Measurements from ENCODE around the gene SCARB2. TPM values are rescaled to one million over a fixed set of nuclear protein-coding genes. Genes with fewer than 3 reads are reported as not detected.

Gene SCARB2
- total RNA-seq, 1 experiment from 2014 or later: 37.6 TPM

DNA sequence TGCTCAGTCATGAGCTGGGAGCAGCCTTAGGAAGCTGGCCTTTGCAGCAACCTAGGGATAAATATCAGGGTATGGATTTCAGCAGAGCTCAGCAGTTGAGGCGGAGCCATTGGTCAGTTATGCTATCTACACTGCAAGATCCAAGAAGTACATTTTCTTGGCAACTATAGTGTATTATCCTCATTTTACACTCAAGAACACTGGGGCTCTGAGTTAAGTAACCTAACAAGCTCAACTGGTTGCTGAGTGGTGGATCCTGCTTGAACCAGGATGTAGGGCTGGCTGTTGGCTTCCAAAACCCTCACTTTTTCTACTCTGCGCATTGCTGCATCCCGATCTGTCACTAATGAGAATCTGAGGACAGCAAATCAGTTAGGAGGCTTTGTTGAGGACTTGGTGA, 1.5 kb upstream of the SCARB2 start:
- Histone ChIP-seq H3K79me2 (ENCODE audit: low read depth) (peaks cover 31% of the 10 kb centered on the region), H4K20me1 (ENCODE audit: insufficient read depth) (no peaks in the 10 kb centered on the region), H3K27ac (peak overlapping the region; percentile 89), H3K9me3 (ENCODE audit: insufficient read depth, low read depth) (no peaks in the 10 kb centered on the region), H2AFZ (no peak overlapping the region), H3K4me1 (replicated peaks; ENCODE audit: insufficient read depth) (peaks cover 59% of the 10 kb centered on the region), H3K36me3 (ENCODE audit: low read depth) (0 out of 2 replicates have a peak, but pooled peaks cover 6% of the 10 kb centered on the region), H3K27me3 (ENCODE audit: insufficient read depth, low read depth) (no peaks in the 10 kb centered on the region), H3K9me2 (ENCODE audit: insufficient read depth) (no peaks in the 10 kb centered on the region), H3F3A (ENCODE audit: insufficient read depth, low read depth) (peaks cover 28% of the 10 kb centered on the region; the same call in 1 of the 2 replicates), H3K4me2 (peak overlapping the region; percentile 95), H3K4me3 (peak overlapping the region; percentile 81; the same call in 1 of the 2 replicates)
- POLR2A ChIA-PET (ENCODE audit: unreplicated experiment): no interaction called here
- BruUV-seq (replicated peaks): no TSS peak
- no peak for TF ChIP-seq EZH2 (IDR thresholded peaks at IDR 0.05; ENCODE audit: low read depth)
- TF ChIP-seq, protein P1, sequence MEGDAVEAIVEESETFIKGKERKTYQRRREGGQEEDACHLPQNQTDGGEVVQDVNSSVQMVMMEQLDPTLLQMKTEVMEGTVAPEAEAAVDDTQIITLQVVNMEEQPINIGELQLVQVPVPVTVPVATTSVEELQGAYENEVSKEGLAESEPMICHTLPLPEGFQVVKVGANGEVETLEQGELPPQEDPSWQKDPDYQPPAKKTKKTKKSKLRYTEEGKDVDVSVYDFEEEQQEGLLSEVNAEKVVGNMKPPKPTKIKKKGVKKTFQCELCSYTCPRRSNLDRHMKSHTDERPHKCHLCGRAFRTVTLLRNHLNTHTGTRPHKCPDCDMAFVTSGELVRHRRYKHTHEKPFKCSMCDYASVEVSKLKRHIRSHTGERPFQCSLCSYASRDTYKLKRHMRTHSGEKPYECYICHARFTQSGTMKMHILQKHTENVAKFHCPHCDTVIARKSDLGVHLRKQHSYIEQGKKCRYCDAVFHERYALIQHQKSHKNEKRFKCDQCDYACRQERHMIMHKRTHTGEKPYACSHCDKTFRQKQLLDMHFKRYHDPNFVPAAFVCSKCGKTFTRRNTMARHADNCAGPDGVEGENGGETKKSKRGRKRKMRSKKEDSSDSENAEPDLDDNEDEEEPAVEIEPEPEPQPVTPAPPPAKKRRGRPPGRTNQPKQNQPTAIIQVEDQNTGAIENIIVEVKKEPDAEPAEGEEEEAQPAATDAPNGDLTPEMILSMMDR (conservative IDR thresholded peaks at IDR 0.05): no peak
- intact Hi-C loops (cut with micrococcal nuclease; ENCODE audit: unreplicated experiment): no loop called here
- no peak for DNase-seq
- CTCF ChIA-PET: no interaction called here

DNA sequence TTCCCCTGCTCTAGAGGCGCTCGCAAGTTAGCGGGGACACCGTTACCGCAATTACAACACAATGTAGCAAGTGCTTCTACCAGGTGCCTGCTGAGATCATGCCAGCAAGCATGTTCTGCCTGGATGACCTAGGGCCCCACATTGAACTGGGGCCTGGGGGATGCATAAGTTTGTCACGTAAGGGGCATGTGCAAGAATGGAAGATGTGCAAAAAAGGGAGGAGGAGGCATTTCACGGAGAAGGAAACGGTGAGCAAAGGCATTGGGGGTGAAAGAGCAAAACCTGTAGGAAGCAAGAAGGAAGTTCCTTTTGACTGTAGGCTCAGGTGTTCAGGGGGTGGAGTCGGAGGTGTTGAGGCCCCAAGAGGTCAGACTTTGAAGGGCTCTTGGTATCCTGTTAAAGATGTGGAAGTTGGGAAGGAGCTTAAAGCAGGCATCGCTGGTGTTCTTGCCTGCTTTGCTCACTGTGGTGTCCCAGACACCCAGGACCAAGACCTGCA, 602 bp upstream of the SCARB2 start:
- H3K27ac ChIP-seq: peak overlapping the region; percentile 89
- peak overlapping the region; percentile 92 for H2AFZ ChIP-seq
- no peaks in the 10 kb centered on the region for H4K20me1 ChIP-seq (ENCODE audit: insufficient read depth)
- ChIA-PET CTCF (no interaction called here), POLR2A (ENCODE audit: unreplicated experiment) (no interaction called here)
- peak; percentile 16 to 68 for DNase-seq
- peak overlapping the region; percentile 95 for H3K4me2 ChIP-seq
- TF ChIP-seq EZH2 (IDR thresholded peaks at IDR 0.05; ENCODE audit: low read depth): no peak
- TF ChIP-seq, protein P1 (conservative IDR thresholded peaks at IDR 0.05): no peak
- 0 out of 2 replicates have a peak, but pooled peaks cover 11% of the 10 kb centered on the region for H3K36me3 ChIP-seq (ENCODE audit: low read depth)
- intact Hi-C loops (cut with micrococcal nuclease; ENCODE audit: unreplicated experiment): no loop called here
- H3K79me2 ChIP-seq (ENCODE audit: low read depth): peaks cover 38% of the 10 kb centered on the region
- H3K9me3 ChIP-seq (ENCODE audit: insufficient read depth, low read depth): no peaks in the 10 kb centered on the region
- peaks cover 21% of the 10 kb centered on the region; the same call in 1 of the 2 replicates for H3F3A ChIP-seq (ENCODE audit: insufficient read depth, low read depth)
- H3K4me3 ChIP-seq: peak overlapping the region; percentile 81
- BruUV-seq (replicated peaks): no TSS peak
- H3K4me1 ChIP-seq (replicated peaks; ENCODE audit: insufficient read depth): peaks cover 51% of the 10 kb centered on the region
- no peaks in the 10 kb centered on the region for H3K9me2 ChIP-seq (ENCODE audit: insufficient read depth)
- no peaks in the 10 kb centered on the region for H3K27me3 ChIP-seq (ENCODE audit: insufficient read depth, low read depth)

DNA sequence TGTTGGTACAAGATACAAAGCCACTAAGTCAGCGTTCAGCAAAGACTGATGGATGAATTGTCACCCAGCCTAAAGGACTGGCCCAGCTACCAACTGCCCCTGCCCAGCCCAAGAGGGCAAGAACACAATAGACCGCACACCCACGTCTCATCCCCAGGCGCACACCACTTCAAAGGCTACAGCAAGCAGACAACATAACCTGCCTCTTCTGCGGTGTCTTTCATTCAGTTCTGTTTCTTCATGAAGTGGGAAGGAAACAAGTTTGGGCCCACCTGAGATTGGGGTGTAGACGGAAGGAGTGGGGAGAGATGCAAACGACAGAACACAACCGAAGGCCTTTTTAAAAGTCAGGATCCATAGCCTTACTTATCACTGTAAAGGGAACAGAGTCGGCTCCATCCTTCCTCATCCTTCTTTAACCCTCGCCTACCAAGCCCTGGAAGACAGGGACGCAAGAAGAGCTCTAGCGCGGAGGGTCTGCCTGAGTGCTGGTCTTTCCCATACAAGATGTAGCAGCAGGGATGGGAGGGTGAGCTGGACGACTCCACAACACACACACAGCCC, 691 bp downstream of the SCARB2 start:
- Histone ChIP-seq H3K9me2 (ENCODE audit: insufficient read depth) (no peaks in the 10 kb centered on the region), H3K4me1 (replicated peaks; ENCODE audit: insufficient read depth) (peaks cover 55% of the 10 kb centered on the region), H3F3A (ENCODE audit: insufficient read depth, low read depth) (peaks cover 21% of the 10 kb centered on the region; the same call in 1 of the 2 replicates), H3K9me3 (ENCODE audit: insufficient read depth, low read depth) (no peaks in the 10 kb centered on the region), H4K20me1 (ENCODE audit: insufficient read depth) (no peaks in the 10 kb centered on the region), H2AFZ (peak overlapping the region; percentile 83), H3K4me3 (peak overlapping the region; percentile 81), H3K27me3 (ENCODE audit: insufficient read depth, low read depth) (no peaks in the 10 kb centered on the region), H3K4me2 (peak overlapping the region; percentile 90), H3K36me3 (ENCODE audit: low read depth) (0 out of 2 replicates have a peak, but pooled peaks cover 11% of the 10 kb centered on the region), H3K27ac (peak overlapping the region; percentile 89), H3K79me2 (ENCODE audit: low read depth) (peaks cover 50% of the 10 kb centered on the region)
- intact Hi-C loops (cut with micrococcal nuclease; ENCODE audit: unreplicated experiment): loop anchor here (1.0 to 2.0 kb wide), 2 partner anchors 38 to 94 kb away; partner anchors contain the start of genes FAM47E and STBD1
- DNase-seq: no peak
- no TSS peak for BruUV-seq (replicated peaks)
- CTCF ChIA-PET: no interaction called here
- POLR2A ChIA-PET (ENCODE audit: unreplicated experiment): no interaction called here
- TF ChIP-seq EZH2 (IDR thresholded peaks at IDR 0.05; ENCODE audit: low read depth): no peak
- TF ChIP-seq, protein P1 (conservative IDR thresholded peaks at IDR 0.05): no peak

Measured in PC-9 (cell line).